IPS DF 4.7 (cell line): ENCODE measurements around the gene SSH2.
"Not testable (repeated sequence)": the region's sequence is repeated elsewhere in the genome, so short reads cannot be mapped to it uniquely, and the experiment has no call there.

Source experiments
- DNase-seq: peaks from one replicate; pipeline ENCODE4 v3.0.0-alpha.2; 2013; ENCODE audit warnings: low spot score; ENCODE audit errors: extremely low read depth

Gene SSH2

DNA sequence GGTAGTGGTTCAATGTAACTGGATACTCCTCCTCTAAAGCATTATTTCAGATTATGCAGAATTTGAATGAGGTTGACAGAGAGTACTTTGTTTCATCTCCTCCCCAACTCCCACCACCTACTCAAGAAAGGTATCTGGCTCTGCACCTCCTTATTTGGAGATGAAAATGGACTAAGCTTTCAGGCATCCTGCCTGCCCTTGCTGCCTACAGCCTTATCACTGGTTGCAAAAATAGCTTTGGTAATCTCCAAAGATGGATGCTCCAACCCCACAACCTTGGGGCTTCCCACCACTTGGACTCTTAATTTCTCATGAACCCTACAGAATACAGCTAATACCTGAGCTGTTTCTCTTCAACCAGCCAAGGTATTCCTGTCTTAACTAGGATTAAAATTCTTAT lies 262.1 kb downstream of the SSH2 start:
- no peak for DNase-seq

- DNase-seq = no peak
These were observed 264.6 kb downstream of the SSH2 start for GRCh38 chr17:29665481-29665810.

GRCh38 chr17:29664743-29665480 lies 265.1 kb downstream of the SSH2 start:
- DNase-seq = no peak

- no peak for DNase-seq
These were observed 266.9 kb downstream of the SSH2 start for GRCh38 chr17:29663155-29663554.

- no peak for DNase-seq
These were observed 268.8 kb downstream of the SSH2 start for GRCh38 chr17:29661213-29661612.

DNA sequence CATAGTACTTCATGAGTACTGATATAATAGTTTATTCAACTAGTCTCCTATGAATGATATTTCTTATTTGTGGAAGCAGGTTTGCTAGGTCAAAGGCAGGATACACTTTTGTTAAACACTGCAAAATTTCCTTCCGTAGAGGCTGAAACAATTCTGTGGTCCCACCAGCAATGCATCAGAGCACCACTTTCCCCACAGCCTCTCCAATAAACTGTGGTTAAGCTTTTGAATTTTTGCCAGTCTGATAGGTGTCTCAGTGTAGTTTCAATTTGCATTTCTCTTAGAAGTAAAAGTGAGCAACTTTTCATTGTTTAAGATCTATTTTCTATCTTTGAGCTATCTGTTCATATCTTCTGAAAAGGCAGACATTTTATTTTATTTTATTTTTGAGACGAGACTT lies 270.9 kb downstream of the SSH2 start:
- no peak for DNase-seq

DNA sequence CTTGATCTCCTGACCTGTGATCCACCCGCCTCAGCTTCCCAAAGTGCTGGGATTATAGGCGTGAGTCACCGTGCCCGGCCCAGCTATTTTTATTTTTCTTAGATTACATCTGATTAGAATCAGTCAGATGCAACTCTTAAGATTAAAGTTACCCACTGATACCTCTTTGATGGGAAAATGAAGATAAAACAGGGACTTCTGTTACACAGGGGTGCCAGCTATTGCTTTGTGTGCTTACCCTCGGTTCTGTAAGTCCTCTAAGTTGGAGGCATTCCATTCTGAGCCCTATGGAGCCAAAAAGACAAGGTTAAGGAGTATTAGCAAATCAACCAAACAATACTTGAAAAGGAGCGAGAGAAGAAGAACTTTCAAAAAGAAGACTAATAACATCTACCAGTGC lies 274.7 kb downstream of the SSH2 start:
- DNase-seq = no peak

DNA sequence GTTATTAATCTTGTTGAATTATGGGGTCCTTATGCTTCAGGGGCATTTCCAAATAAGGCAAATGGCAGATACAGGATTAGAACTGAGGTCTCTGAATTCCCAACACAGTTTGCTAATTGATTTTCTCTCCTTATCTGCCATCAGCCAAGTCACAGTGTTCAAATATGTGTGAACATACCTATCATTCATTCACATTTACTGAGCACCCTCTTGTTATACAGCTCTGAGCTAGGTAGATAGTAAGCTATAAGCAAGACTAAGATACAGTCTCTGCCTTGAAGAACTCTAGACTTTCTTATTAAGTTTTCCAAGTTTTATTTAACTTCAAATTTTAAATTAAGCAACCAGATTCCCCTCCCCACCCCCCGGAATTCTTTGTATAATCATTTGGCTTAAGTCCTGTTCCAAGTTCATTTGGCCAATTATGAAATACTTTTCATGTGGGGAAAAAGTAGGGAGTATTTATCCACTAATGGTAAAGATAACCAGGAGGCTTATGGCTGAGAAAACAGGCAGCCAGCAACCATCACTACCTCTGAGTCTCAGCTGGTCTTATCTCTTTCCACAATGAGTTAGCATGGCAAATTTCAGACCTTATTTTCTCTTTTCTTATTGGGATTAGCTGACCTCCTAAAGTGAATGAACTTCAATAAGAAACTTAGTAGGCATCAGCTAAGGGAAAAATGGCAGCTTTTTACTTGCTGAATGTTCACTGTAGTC lies 275.9 kb downstream of the SSH2 start:
- DNase-seq = no peak

- no peak for DNase-seq
These were observed 277.1 kb downstream of the SSH2 start for GRCh38 chr17:29652976-29653375.

DNA sequence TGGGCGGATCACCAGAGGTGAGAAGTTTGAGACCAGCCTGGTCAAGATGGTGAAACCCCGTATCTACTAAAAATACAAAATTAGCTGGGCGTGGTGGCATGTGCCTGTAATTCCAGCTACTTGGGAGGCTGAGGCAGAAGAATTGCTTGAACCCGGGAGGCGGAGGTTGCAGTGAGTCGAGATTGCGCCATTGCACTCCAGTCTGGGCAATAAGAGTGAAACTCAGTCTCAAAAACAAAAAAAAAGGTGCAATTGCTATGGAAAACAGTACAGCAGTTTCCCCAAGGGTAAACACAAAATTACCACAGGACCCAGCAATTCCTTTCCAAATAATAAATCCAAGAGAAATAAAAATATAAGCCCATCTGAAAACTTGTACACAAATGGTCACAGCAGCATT lies 278.1 kb downstream of the SSH2 start:
- DNase-seq = not testable (repeated sequence)

GRCh38 chr17:29650396-29650795 lies 279.6 kb downstream of the SSH2 start:
- no peak for DNase-seq

GRCh38 chr17:29649359-29649758 lies 280.7 kb downstream of the SSH2 start:
- no peak for DNase-seq

DNA sequence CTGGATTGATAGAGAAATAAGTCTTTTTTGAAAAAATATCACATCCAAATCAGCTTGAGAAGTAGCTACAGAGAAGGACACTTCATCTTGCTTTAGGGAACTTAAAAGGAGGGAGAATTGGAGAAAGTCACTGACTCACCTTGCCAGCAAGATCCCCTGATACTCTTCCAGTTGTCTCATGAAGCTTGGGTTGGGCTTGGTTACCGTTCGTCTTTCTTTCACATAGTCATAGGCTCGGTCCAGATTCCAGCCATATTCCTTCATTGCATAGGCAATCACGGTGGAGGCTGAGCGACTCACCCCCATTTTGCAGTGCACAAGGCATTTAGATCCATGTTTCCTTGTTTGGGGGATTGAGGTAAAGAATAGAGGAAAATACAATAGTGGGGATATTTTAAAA lies 282.0 kb downstream of the SSH2 start:
- DNase-seq = no peak

GRCh38 chr17:29645515-29646051 lies 284.4 kb downstream of the SSH2 start:
- no peak for DNase-seq

DNA sequence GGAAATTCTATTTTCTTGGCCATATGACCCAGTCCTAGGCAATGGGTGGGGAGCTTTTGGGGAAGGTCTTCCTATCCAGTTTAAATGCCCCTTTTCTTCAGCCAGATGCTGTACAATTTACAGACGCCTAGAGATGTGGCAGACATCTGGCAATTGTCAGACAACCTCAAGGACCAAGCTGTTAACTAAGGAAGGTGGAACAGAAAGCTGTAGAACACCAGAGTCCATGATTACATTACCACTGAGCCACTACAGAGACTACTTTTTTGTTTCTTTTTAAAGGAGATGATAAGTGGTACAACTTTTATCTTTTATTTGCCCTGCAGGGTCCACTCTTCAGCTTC lies 286.2 kb downstream of the SSH2 start:
- no peak for DNase-seq

- no peak for DNase-seq
These were observed 287.8 kb downstream of the SSH2 start for GRCh38 chr17:29642171-29642611.

DNA sequence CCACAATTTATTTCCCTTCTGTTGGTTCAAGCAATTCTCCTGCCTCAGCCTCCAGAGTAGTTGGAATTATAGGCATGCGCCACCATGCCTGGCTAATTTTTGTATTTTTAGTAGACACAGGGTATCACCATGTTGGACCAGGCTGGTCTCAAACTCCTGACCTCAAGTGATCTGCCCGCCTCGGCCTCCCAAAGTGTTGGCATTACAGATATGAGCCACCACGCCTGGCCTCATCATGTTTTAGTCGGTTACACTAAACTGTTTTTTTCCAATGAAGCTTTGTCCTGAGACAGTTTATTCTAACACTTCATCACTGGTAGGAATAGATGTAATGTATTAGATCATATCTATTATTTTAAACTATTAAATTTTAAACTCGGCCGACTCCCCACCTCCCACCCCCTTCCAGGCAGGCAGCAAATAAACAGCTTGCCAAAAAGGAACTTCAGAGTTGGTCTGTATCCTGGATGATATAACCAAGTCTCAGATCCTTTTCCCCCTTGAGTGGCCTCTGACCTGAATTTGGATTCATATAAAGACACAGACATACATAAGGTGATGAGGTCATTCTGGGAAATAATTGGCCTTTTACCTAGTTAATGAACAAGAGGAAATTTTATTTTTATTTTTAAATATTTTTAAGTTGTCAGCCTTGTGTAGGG lies 288.9 kb downstream of the SSH2 start:
- no peak for DNase-seq

DNA sequence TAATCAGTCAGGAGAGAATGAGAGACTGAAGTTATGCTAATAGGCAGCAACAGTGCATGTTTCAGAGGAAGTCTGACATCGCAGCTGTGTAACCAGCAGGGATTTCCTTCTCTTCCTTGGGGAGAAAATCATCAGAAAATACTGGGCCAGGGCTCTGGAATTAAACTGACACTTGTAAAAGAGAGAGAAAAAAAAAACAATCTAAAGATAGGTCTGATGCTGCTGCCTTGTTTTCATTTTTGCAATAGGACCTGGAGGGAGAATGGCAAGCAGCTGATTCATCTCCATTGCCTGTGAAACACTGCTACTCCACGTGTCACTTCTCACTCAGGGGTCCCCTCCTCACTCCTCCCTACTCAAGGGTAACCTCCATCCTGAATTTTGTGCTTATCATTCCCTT lies 289.6 kb downstream of the SSH2 start:
- no peak for DNase-seq

- no peak for DNase-seq
These were observed 296.1 kb downstream of the SSH2 start for GRCh38 chr17:29633886-29634285.

- no peak for DNase-seq
These were observed 299.3 kb downstream of the SSH2 start for GRCh38 chr17:29630630-29631193.

GRCh38 chr17:29629839-29630238 lies 300.2 kb downstream of the SSH2 start:
- no peak for DNase-seq

DNA sequence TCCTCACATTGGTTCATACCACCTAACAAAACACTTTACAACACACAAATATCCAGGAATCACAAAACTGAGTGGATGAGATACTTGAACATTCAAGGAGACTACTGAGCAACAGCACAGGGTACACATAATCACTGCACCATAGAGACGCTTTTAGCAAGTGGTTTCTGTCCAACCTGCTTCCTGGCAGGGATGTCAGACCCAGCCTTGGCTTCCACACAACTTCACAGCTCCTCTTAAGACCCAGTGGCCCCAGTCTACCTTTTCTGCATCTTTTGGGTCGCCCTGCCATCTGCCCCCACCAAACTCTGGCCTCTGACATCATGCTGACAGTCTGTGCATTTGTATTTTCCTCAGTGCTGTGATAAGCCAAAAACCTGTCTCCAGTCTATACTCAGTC lies 301.4 kb downstream of the SSH2 start:
- no peak for DNase-seq
